Natural killer cell treated with Interleukin-12 subunit alpha and Interleukin-12 subunit beta and Interleukin-15 and Interleukin-18, amount 100 ng/mL, for 72 hours (primary cell): ENCODE results near the gene TBC1D10A. TPM values are rescaled to one million over a fixed set of nuclear protein-coding genes. Genes with fewer than 3 reads are reported as not detected.

Experiments used
- ATAC-seq, 2 donors: fragments of 150-1000 bp; cut with Tn5 transposase in 1 of 2; sonication (Bioruptor Pico), chemical (Tn5 transposase) in 1 of 2; 2 replicates each; pipeline ENCODE4 v1.10.0; 2021
- DNase-seq: peaks from one replicate; pipeline ENCODE4 v3.0.0; 2022; ENCODE audit warnings: low spot score
- H3K27ac Mint-ChIP-seq, 2 donors: 1 replicate in 1 of 2; 2 replicates in 1 of 2; pipeline ENCODE4 v1.8.0; 2022; ENCODE audit warnings: mixed read lengths in 2 of 2, mild to moderate bottlenecking in 1 of 2, moderate library complexity in 1 of 2
- H3K27me3 Mint-ChIP-seq, 2 donors: 1 replicate in 1 of 2; 2 replicates in 1 of 2; pipeline ENCODE4 v1.8.0; 2022; ENCODE audit warnings: mixed read lengths in 2 of 2
- H3K36me3 Mint-ChIP-seq: one replicate; pipeline ENCODE4 v1.8.0; 2022; ENCODE audit warnings: mixed read lengths
- H3K4me1 Mint-ChIP-seq, 2 donors: 1 replicate in 1 of 2; 2 replicates in 1 of 2; pipeline ENCODE4 v1.8.0; 2022; ENCODE audit warnings: low read depth in 2 of 2, mixed read lengths in 2 of 2, mild to moderate bottlenecking in 1 of 2
- H3K4me3 Mint-ChIP-seq: one replicate; pipeline ENCODE4 v1.8.0; 2022; ENCODE audit warnings: mixed read lengths
- H3K9me3 Mint-ChIP-seq: 2 replicates; pipeline ENCODE4 v1.8.0; 2022; ENCODE audit warnings: mixed read lengths
- total RNA-seq, 2 donors: library from RNA; stranded (reverse); gene quantifications; one replicate each; pipeline ENCODE4 v1.2.3, GENCODE V29; 2022

The TBC1D10A gene
- total RNA-seq, 2 donors from 2014 or later = 13.9 to 28.3 TPM

DNA sequence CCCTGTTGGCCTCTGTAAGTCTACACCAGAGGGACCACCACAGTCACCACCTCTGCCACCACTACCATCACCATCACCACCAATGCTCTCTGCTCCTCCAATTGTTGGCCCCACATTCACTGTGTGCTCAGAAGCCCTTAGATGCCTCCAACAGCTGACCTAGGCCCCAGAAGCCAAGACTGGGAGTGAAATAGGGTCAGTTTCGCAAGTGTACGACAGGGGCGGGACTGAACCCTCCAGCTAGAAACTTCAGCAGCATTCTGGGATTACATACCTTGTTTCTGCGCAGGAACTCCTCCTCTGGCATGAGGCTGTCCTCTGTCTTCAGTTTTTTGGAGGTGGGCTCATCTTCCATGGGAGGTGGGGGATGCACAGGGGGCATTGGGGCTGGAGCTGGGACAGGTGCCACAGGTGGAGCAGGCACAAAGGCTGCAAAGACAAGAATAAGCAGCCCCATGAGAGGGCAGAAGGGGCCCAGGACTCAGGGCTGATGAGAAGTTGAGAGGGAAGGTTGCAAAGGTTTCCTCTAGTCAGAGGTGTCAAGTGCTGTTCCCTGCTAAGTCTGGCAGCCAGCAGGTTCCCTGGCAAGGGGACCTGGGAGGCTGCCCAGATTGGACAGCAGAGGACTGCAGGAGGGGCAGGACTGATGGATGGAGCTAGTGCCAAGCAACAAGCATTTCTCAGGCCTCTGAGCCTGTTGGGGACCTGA lies 10.2 kb upstream of the TBC1D10A start:
- ATAC-seq = no peak
- Mint-ChIP-seq H3K4me3 (no peak overlapping the region), H3K4me1 (no peaks in the 10 kb centered on the region), H3K36me3 (peaks cover 4% of the 10 kb centered on the region), H3K27me3 (no peaks in the 10 kb centered on the region), H3K27ac (no peak overlapping the region), H3K9me3 (no peaks in the 10 kb centered on the region)
- no peak for DNase-seq

GRCh38 chr22:30335236-30335635 lies 8.5 kb upstream of the TBC1D10A start:
- no peak overlapping the region for H3K4me3 Mint-ChIP-seq
- DNase-seq = no peak
- peak overlapping the region in 1 of 2 donors; percentile 19 for H3K27ac Mint-ChIP-seq
- peaks cover 9% of the 10 kb centered on the region for H3K36me3 Mint-ChIP-seq
- H3K4me1 Mint-ChIP-seq = no peaks in the 10 kb centered on the region
- H3K9me3 Mint-ChIP-seq = no peaks in the 10 kb centered on the region
- no peaks in the 10 kb centered on the region for H3K27me3 Mint-ChIP-seq
- no peak for ATAC-seq

- no peak for ATAC-seq
- H3K9me3 Mint-ChIP-seq = no peaks in the 10 kb centered on the region
- H3K4me3 Mint-ChIP-seq = no peak overlapping the region
- H3K27me3 Mint-ChIP-seq = no peaks in the 10 kb centered on the region
- no peaks in the 10 kb centered on the region for H3K4me1 Mint-ChIP-seq
- H3K36me3 Mint-ChIP-seq = peaks cover 10% of the 10 kb centered on the region
- H3K27ac Mint-ChIP-seq = no peak overlapping the region
- no peak for DNase-seq
Measured at GRCh38 chr22:30334646-30335045, 7.9 kb upstream of the TBC1D10A start.

DNA sequence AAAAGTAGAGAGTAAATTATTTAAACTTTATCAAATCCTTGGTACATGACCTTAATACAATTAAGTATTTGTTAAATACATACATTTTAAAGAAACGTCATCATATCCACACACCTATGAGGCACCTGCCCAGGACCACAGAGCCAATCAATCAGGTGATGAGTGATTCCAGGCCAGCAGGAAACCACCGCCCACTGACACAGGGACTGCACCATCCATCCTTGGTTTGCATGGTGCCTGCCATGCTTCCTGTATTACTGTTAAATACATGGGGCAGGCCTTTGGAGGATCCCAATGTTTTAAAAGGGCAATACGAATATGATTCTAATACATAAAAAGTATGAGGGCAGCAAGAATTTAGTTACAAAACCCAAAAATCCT lies 7.0 kb upstream of the TBC1D10A start:
- no peak overlapping the region for H3K27ac Mint-ChIP-seq
- peaks cover 9% of the 10 kb centered on the region for H3K36me3 Mint-ChIP-seq
- no peak overlapping the region for H3K4me3 Mint-ChIP-seq
- H3K4me1 Mint-ChIP-seq = no peaks in the 10 kb centered on the region
- no peak for DNase-seq
- no peaks in the 10 kb centered on the region for H3K27me3 Mint-ChIP-seq
- no peaks in the 10 kb centered on the region for H3K9me3 Mint-ChIP-seq
- ATAC-seq = no peak

GRCh38 chr22:30332994-30333706 lies 6.4 kb upstream of the TBC1D10A start:
- H3K27me3 Mint-ChIP-seq = no peaks in the 10 kb centered on the region
- H3K4me3 Mint-ChIP-seq = no peak overlapping the region
- H3K4me1 Mint-ChIP-seq = no peaks in the 10 kb centered on the region
- H3K9me3 Mint-ChIP-seq = no peaks in the 10 kb centered on the region
- no peak overlapping the region for H3K27ac Mint-ChIP-seq
- DNase-seq (no peak), ATAC-seq (no peak)
- peaks cover 6% of the 10 kb centered on the region for H3K36me3 Mint-ChIP-seq

DNA sequence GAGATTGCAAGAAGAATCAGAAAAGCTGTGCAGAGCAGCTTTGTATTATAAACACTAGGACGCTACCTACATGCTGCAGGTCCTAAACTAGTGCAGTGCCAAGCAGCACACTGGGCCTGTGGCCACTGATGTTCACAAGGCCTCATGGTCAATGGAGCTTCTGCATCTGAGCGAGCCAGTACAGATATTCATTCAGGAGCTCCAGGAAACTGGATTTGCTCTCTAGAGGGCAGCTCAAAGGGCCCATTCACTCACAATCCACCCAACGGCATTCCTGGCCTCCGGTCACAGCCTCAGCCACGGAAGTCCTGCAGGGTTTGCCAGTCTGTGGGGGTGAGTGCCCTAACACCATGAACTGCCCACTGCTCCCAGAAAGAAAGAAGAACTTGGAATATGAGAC lies 5.8 kb upstream of the TBC1D10A start:
- no peak for DNase-seq
- Mint-ChIP-seq H3K4me3 (no peak overlapping the region), H3K36me3 (peaks cover 6% of the 10 kb centered on the region), H3K27ac (no peak overlapping the region), H3K4me1 (peaks cover under 1 to 4% of the 10 kb centered on the region in 2 donors), H3K27me3 (no peaks in the 10 kb centered on the region), H3K9me3 (no peaks in the 10 kb centered on the region)
- ATAC-seq = no peak

GRCh38 chr22:30328466-30329049 lies 1.8 kb upstream of the TBC1D10A start:
- DNase-seq (peak; percentile 22), ATAC-seq (no peak)
- Mint-ChIP-seq H3K36me3 (peaks cover 6% of the 10 kb centered on the region), H3K9me3 (no peaks in the 10 kb centered on the region), H3K4me3 (no peak overlapping the region), H3K27ac (peak overlapping the region in 1 of 2 donors; percentile 91), H3K27me3 (no peaks in the 10 kb centered on the region), H3K4me1 (peaks cover 29 to 31% of the 10 kb centered on the region in 2 donors)

- DNase-seq (no peak), ATAC-seq (no peak)
- no peaks in the 10 kb centered on the region for H3K9me3 Mint-ChIP-seq
- H3K36me3 Mint-ChIP-seq = peaks cover 6% of the 10 kb centered on the region
- H3K4me3 Mint-ChIP-seq = peak overlapping the region; percentile 70
- no peaks in the 10 kb centered on the region for H3K27me3 Mint-ChIP-seq
- peak overlapping the region; percentile 77 to 91 for H3K27ac Mint-ChIP-seq
- H3K4me1 Mint-ChIP-seq = peaks cover 34 to 35% of the 10 kb centered on the region in 2 donors
Measured at GRCh38 chr22:30327864-30328345, 1.2 kb upstream of the TBC1D10A start.

DNA sequence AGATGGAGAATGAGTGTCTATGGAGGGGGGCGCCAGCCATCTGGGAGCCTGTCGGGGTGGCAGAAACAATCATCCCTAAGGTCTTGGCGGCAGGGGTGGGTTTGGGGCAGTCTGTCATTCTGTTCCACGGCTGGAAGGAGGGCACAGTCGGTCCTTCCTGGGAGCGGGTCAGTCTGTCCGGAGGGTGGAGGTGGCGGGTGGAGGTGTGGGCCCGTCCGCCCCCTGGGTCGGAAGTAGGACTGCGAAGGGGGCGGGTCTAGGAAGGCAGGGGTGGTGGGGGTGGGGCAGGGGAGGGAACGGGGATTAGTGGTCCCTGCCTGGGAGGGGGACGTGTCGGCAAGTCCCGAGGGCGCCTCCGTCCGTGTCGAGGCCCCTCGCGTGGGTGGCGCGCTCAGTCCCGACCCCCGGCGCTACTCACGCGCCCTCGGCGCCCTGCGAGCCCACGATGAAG lies 461 bp downstream of the TBC1D10A start:
- peak overlapping the region; percentile 45 to 65 for H3K27ac Mint-ChIP-seq
- DNase-seq (peak; percentile 70), ATAC-seq (peak; percentile 67 to 72)
- peaks cover 6% of the 10 kb centered on the region for H3K36me3 Mint-ChIP-seq
- H3K4me1 Mint-ChIP-seq = peaks cover 34 to 35% of the 10 kb centered on the region in 2 donors
- no peaks in the 10 kb centered on the region for H3K9me3 Mint-ChIP-seq
- H3K27me3 Mint-ChIP-seq = no peaks in the 10 kb centered on the region
- peak overlapping the region; percentile 65 for H3K4me3 Mint-ChIP-seq

DNA sequence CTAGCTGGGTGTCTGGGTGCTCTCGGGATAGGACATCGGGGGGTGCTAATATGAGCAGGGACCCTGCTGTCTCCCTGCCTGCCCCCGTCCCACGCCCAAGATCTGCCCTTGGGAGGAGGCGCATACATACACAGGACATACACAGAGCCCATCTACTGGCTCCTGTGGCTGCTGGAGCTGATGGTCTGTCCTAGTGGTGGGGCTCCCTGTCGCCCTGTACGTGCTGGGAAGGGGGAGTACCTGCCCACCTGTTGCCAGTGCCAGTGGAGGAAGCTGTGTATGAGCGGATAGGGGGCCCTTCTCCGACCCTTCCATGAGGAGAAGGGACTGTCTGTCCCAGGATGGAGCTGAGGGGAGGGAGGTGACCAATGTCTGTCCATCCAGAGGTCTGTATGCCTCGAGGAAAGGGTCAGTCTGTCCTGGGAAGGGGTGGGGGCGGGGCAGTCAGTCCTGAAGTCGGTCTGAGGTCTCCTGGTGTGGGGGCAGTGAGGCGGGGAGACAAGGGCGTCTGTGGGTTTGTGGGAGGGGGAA lies 952 bp downstream of the TBC1D10A start:
- Mint-ChIP-seq H3K9me3 (no peaks in the 10 kb centered on the region), H3K27me3 (no peaks in the 10 kb centered on the region), H3K4me1 (peaks cover 35 to 39% of the 10 kb centered on the region in 2 donors), H3K4me3 (peak overlapping the region; percentile 65), H3K36me3 (peaks cover 6% of the 10 kb centered on the region), H3K27ac (peak overlapping the region; percentile 45 to 65)
- DNase-seq = no peak
- ATAC-seq = no peak

GRCh38 chr22:30325065-30325720 lies 1.5 kb downstream of the TBC1D10A start:
- H3K4me1 Mint-ChIP-seq = peaks cover 41 to 44% of the 10 kb centered on the region in 2 donors

DNA sequence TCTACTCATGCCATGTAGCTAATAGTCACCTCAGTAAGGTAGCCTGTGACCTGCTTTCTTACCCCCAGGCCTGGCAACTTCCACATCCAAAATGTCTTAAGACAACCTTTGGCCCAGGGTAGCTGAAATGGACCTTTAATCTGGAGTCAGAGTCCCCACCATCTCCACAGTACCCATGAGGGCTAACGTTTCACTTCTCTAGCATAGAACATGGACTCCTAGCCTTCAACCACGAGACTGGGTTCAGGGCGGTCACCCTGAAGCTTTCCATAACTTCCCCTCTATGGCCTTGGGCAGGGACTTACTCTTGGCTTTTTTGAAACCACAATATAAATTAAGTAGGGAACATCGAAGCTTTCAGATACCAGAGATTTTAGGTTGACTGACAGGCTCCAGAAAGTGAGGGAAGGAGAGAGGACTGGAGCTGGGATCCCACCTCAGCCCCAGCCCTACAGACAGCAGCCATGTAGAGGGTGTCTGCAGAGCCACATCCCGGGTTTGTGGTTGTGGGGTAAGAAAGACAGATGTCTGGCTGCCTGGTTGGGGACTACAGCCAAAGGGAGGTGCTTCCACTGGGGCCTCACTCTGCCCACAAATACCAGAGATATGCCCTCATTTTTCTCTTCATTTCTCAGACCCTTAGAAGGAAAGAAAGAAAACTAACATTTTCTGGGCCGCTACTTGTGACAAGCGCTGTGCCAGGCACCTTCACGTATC lies 2.6 kb downstream of the TBC1D10A start:
- Mint-ChIP-seq H3K27me3 (no peaks in the 10 kb centered on the region), H3K4me3 (peak overlapping the region; percentile 65), H3K36me3 (no peaks in the 10 kb centered on the region), H3K9me3 (no peaks in the 10 kb centered on the region), H3K27ac (peak overlapping the region; percentile 45 to 65), H3K4me1 (peaks cover 51 to 53% of the 10 kb centered on the region in 2 donors)
- ATAC-seq = no peak
- DNase-seq = no peak

More at GRCh38 chr22:30325065-30325720, 1.5 kb downstream of the TBC1D10A start:
- H3K36me3 Mint-ChIP-seq = peaks cover under 1% of the 10 kb centered on the region
- H3K27ac Mint-ChIP-seq = peak overlapping the region; percentile 45 to 65
- no peaks in the 10 kb centered on the region for H3K27me3 Mint-ChIP-seq
- ATAC-seq (no peak), DNase-seq (no peak)
- H3K9me3 Mint-ChIP-seq = no peaks in the 10 kb centered on the region
- peak overlapping the region; percentile 65 for H3K4me3 Mint-ChIP-seq

GRCh38 chr22:30323246-30323645 lies 3.5 kb downstream of the TBC1D10A start:
- no peaks in the 10 kb centered on the region for H3K36me3 Mint-ChIP-seq
- peak overlapping the region in 1 of 2 donors; percentile 65 for H3K27ac Mint-ChIP-seq
- no peak for DNase-seq
- no peaks in the 10 kb centered on the region for H3K27me3 Mint-ChIP-seq
- H3K4me3 Mint-ChIP-seq = no peak overlapping the region
- no peaks in the 10 kb centered on the region for H3K9me3 Mint-ChIP-seq
- peaks cover 60 to 62% of the 10 kb centered on the region in 2 donors for H3K4me1 Mint-ChIP-seq
- no peak for ATAC-seq
